ENCODE data around the gene CHCHD6. TPM values are rescaled to one million over a fixed set of nuclear protein-coding genes. Genes with fewer than 3 reads are reported as not detected.
A peak's percentile ranks its signal among the peaks of the same experiment; 100 is the strongest.

Gene CHCHD6
- total RNA-seq, 2 donors from 2014 or later = 23.6 to 34.4 TPM

GRCh38 chr3:126897943-126898342 is 193.9 kb downstream of the CHCHD6 start:
- Histone ChIP-seq H3K4me3 (ENCODE audit: low read length) (no peak overlapping the region), H3K36me3 (ENCODE audit: control insufficient read depth, insufficient read depth, low read length) (no peaks in the 10 kb centered on the region), H3K27me3 (ENCODE audit: control insufficient read depth, insufficient read depth, low read length, poor library complexity, severe bottlenecking) (no peaks in the 10 kb centered on the region), H3K9ac (ENCODE audit: extremely low read depth, low read length, poor library complexity, severe bottlenecking) (no peak overlapping the region), H3K27ac (ENCODE audit: low read depth, low read length) (no peak overlapping the region), H3K4me1 (ENCODE audit: control insufficient read depth, insufficient read depth, low read length) (no peaks in the 10 kb centered on the region), H3K9me3 (ENCODE audit: control insufficient read depth, low read length) (no peaks in the 10 kb centered on the region)
- Mint-ChIP-seq H3K4me1 (peaks cover 10% of the 10 kb centered on the region), H3K36me3 (ENCODE audit: low read depth) (peaks cover 2% of the 10 kb centered on the region), H3K4me3 (no peak overlapping the region), H3K27me3 (ENCODE audit: insufficient read depth) (no peaks in the 10 kb centered on the region), H3K9me3 (no peaks in the 10 kb centered on the region), H3K27ac (no peak overlapping the region)
- TF ChIP-seq, protein P1, sequence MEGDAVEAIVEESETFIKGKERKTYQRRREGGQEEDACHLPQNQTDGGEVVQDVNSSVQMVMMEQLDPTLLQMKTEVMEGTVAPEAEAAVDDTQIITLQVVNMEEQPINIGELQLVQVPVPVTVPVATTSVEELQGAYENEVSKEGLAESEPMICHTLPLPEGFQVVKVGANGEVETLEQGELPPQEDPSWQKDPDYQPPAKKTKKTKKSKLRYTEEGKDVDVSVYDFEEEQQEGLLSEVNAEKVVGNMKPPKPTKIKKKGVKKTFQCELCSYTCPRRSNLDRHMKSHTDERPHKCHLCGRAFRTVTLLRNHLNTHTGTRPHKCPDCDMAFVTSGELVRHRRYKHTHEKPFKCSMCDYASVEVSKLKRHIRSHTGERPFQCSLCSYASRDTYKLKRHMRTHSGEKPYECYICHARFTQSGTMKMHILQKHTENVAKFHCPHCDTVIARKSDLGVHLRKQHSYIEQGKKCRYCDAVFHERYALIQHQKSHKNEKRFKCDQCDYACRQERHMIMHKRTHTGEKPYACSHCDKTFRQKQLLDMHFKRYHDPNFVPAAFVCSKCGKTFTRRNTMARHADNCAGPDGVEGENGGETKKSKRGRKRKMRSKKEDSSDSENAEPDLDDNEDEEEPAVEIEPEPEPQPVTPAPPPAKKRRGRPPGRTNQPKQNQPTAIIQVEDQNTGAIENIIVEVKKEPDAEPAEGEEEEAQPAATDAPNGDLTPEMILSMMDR (conservative IDR thresholded peaks at IDR 0.05) = no peak
- DNase-seq = peak; percentile 26
- WGBS, 2 experiments (ENCODE audit: insufficient coverage in 1 of 2, insufficient read length in 1 of 2) = 96 to 98% methylated on average over 5 to 7 of the region's 7 CpGs

GRCh38 chr3:126900859-126901540 is 197.0 kb downstream of the CHCHD6 start:
- Histone ChIP-seq H3K9me3 (ENCODE audit: control insufficient read depth, low read length) (no peaks in the 10 kb centered on the region), H3K9ac (ENCODE audit: extremely low read depth, low read length, poor library complexity, severe bottlenecking) (no peak overlapping the region), H3K4me3 (ENCODE audit: low read length) (no peak overlapping the region), H3K4me1 (ENCODE audit: control insufficient read depth, insufficient read depth, low read length) (no peaks in the 10 kb centered on the region), H3K27me3 (ENCODE audit: control insufficient read depth, insufficient read depth, low read length, poor library complexity, severe bottlenecking) (no peaks in the 10 kb centered on the region), H3K36me3 (ENCODE audit: control insufficient read depth, insufficient read depth, low read length) (no peaks in the 10 kb centered on the region), H3K27ac (ENCODE audit: low read depth, low read length) (no peak overlapping the region)
- no peak for DNase-seq
- peaks cover 4% of the 10 kb centered on the region for H3K4me1 Mint-ChIP-seq
- no peaks in the 10 kb centered on the region for H3K27me3 Mint-ChIP-seq (ENCODE audit: insufficient read depth)
- no peak overlapping the region for H3K4me3 Mint-ChIP-seq
- H3K36me3 Mint-ChIP-seq (ENCODE audit: low read depth) = peaks cover 2% of the 10 kb centered on the region
- H3K9me3 Mint-ChIP-seq = no peaks in the 10 kb centered on the region
- WGBS, 2 experiments (ENCODE audit: insufficient coverage in 1 of 2, insufficient read length in 1 of 2) = 96 to 97% methylated on average over 6 to 10 of the region's 10 CpGs
- TF ChIP-seq, protein P1 (conservative IDR thresholded peaks at IDR 0.05) = no peak
- H3K27ac Mint-ChIP-seq = no peak overlapping the region

DNA sequence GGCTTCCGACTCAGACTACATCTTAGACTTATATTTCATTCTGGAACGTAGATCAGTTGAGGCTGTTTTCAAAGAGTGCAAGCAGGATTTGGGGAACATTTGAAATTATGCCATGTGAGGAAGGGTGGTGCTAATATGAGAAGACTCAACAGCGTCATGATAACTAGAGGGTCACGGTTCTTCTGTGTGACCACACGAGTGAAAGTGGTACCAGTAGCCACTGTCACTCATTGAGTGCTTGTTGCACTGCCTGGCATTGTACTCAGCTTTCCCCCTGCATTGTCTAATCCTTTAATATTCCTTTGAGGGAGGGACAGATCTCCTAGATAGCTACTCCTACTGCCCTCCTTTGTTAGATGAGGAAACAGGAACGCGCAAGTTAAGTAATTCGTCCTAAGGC is 197.6 kb downstream of the CHCHD6 start:
- H3K4me3 Mint-ChIP-seq = no peak overlapping the region
- 92 to 93% methylated on average over 5 to 8 of the region's 8 CpGs for WGBS, 2 experiments (ENCODE audit: insufficient coverage in 1 of 2, insufficient read length in 1 of 2)
- H3K27ac Mint-ChIP-seq = no peak overlapping the region

More for the DNA sequence above, 197.6 kb downstream of the CHCHD6 start:
- Histone ChIP-seq H3K4me1 (ENCODE audit: control insufficient read depth, insufficient read depth, low read length) (no peaks in the 10 kb centered on the region), H3K36me3 (ENCODE audit: control insufficient read depth, insufficient read depth, low read length) (no peaks in the 10 kb centered on the region), H3K27ac (ENCODE audit: low read depth, low read length) (no peak overlapping the region), H3K9ac (ENCODE audit: extremely low read depth, low read length, poor library complexity, severe bottlenecking) (no peak overlapping the region), H3K4me3 (ENCODE audit: low read length) (no peak overlapping the region), H3K9me3 (ENCODE audit: control insufficient read depth, low read length) (no peaks in the 10 kb centered on the region), H3K27me3 (ENCODE audit: control insufficient read depth, insufficient read depth, low read length, poor library complexity, severe bottlenecking) (no peaks in the 10 kb centered on the region)
- no peak for DNase-seq
- Mint-ChIP-seq H3K36me3 (ENCODE audit: low read depth) (peaks cover 2% of the 10 kb centered on the region), H3K9me3 (no peaks in the 10 kb centered on the region), H3K4me1 (peaks cover 4% of the 10 kb centered on the region), H3K27me3 (ENCODE audit: insufficient read depth) (no peaks in the 10 kb centered on the region)
- TF ChIP-seq, protein P1 (conservative IDR thresholded peaks at IDR 0.05) = no peak
